ENCODE measurements around the gene HSPA5. TPM values are rescaled to one million over a fixed set of nuclear protein-coding genes. Genes with fewer than 3 reads are reported as not detected.

HSPA5 gene
- polyA plus RNA-seq, 2 of the 4 experiments (the other 2 are of a cell fraction), result 227 to 557 TPM

DNA sequence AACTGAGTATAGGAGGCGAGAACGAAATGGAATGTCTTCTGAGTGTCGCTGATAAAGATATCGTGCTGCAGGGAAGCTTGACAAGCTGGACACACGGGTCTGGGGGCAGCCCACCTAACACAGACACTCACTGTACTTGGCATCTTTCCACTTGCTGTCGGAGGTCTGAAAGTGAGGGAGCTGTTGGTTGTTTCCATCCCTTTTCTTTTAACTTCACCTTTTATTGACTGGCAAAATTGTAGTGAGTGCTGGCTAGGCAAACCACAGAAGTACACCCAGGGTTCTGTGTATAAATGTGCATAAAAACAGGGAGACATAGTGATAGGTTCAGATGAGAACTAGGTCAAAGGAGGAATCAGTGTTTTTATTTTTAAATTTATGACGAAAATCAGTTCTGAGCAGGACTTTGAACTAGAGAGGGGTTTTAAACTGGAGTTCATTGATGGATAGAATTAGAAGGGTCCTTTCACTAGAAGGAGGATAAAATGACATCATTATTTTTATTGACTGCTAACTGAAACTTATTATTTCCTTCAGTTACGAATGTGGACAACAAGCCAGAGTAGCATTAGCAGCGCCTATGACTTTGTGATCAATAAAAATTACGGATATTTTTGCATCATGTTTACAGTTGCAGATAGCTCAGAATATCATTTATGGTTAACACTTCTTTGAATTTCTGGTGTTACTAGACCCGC lies 21.3 kb upstream of the HSPA5 start:
- TF ChIP-seq CHD4 (IDR thresholded peaks at IDR 0.05; ENCODE audit: borderline replicate concordance) (no peak), RARB (CRISPR knock-in tag; IDR thresholded peaks at IDR 0.05) (no peak), MAX (IDR thresholded peaks at IDR 0.05) (no peak), HEYL (CRISPR knock-in tag; IDR thresholded peaks at IDR 0.05) (no peak), HOXB13 (CRISPR knock-in tag; IDR thresholded peaks at IDR 0.05; ENCODE audit: low read depth) (no peak), RAD21 (conservative IDR thresholded peaks at IDR 0.05 in 1 of 2, IDR thresholded peaks at IDR 0.05 in 1 of 2) (no peak), CHD2 (IDR thresholded peaks at IDR 0.05; ENCODE audit: low read length, partially characterized antibody) (no peak), MAFK (IDR thresholded peaks at IDR 0.05; ENCODE audit: partially characterized antibody) (no peak), JUN (IDR thresholded peaks at IDR 0.05) (no peak), KDM5A (IDR thresholded peaks at IDR 0.05) (no peak)
- TF ChIP-seq, protein P1, sequence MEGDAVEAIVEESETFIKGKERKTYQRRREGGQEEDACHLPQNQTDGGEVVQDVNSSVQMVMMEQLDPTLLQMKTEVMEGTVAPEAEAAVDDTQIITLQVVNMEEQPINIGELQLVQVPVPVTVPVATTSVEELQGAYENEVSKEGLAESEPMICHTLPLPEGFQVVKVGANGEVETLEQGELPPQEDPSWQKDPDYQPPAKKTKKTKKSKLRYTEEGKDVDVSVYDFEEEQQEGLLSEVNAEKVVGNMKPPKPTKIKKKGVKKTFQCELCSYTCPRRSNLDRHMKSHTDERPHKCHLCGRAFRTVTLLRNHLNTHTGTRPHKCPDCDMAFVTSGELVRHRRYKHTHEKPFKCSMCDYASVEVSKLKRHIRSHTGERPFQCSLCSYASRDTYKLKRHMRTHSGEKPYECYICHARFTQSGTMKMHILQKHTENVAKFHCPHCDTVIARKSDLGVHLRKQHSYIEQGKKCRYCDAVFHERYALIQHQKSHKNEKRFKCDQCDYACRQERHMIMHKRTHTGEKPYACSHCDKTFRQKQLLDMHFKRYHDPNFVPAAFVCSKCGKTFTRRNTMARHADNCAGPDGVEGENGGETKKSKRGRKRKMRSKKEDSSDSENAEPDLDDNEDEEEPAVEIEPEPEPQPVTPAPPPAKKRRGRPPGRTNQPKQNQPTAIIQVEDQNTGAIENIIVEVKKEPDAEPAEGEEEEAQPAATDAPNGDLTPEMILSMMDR (IDR thresholded peaks at IDR 0.05), result no peak
- H3K4me3 ChIP-seq, result peak overlapping the region; percentile 98
- ChIA-PET POLR2A (interaction anchor here (1.2 to 3.4 kb wide), 2 partner anchors 21 to 115 kb away, joined by 4 to 38 read pairs; partner anchors contain the start of gene HSPA5), CTCF (interaction anchor here (0.6 to 1.9 kb wide), 8 partner anchors 11 to 125 kb away, joined by 3 to 11 read pairs (median 3); no protein-coding TSS in a partner anchor)
- H3K9me3 ChIP-seq, result no peaks in the 10 kb centered on the region
- peak overlapping the region; percentile 90 to 94 for H3K27ac ChIP-seq
- WGBS (ENCODE audit: missing lambda C conversion rate), result 25% methylated on average over 11 of the region's 11 CpGs
- peak; percentile 3 to 14; a peak in 3 of 6 replicates for ATAC-seq
- no peak for FAIRE-seq
- H3K4me2 ChIP-seq, result peak overlapping the region; percentile 90
- DNase-seq (ENCODE audit: low read depth in 1 of 2, low spot score in 1 of 2), result no peak
- H3K4me1 ChIP-seq, result peaks cover 11% of the 10 kb centered on the region; the same call in 1 of the 3 replicates

DNA sequence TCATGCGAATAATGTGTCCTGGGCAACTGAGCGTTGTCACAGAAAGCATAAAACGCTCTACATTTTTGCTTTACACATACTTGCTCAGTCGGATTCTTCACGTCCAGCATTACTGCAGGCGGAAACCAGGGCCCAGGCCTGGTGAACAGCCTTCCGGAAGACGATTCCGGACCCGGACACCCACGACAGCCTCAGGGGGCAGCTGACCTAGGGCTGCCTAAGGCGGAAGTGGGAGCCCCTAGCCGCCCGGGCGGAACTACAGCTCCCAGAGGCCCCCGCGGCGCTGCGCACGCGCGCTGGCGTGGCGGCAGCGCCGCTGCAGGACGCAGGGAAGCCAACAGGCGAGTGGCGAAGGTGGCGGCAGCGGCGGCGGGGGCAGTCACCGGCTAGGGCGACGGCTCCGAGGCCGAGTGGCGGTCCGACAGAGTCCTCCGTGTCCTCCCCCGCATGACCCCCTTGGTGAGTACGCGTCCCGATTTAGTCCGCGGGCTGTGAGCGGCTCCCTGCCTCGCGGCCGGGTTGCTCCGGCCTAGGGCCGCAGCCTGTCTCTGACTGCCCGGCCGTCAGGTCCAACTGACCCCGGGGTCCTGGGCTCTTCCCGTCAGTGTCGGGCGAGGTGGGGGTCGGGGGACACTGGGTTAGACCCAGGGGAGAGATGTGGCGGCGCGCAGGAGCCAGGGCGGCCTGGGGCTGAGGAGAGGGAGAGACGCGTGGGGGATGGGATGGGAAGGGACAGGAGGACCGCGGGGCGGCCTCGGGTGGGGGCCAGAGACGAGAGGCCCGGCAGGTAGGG lies 20.6 kb upstream of the HSPA5 start, which contains the start of gene GAPVD1:
Gene GAPVD1, plus strand, starts transcription at position 326 of the 793 bp plus-strand sequence. CDS start 37,096 bp downstream, outside the sequence.
- DNase-seq (ENCODE audit: low read depth in 1 of 2, low spot score in 1 of 2), result peak; percentile 92 to 98
- CTCF ChIA-PET, result interaction anchor here (0.5 to 2.3 kb wide), 13 partner anchors 8 to 125 kb away, joined by 3 to 11 read pairs (median 3); partner anchors contain the start of gene HSPA5
- POLR2A ChIA-PET, result interaction anchor here (0.7 to 3.4 kb wide), 11 partner anchors 12 to 1666 kb away, joined by 3 to 38 read pairs (median 4); partner anchors contain the start of gene HSPA5
- FAIRE-seq, result no peak
- Histone ChIP-seq H3K27ac (peak within 1 kb of the TSS; percentile 90 to 94), H3K4me3 (peak within 1 kb of the TSS; percentile 98), H3K4me1 (peaks cover 11% of the 10 kb centered on the region; the same call in 1 of the 3 replicates), H3K4me2 (peak within 1 kb of the TSS; percentile 90), H3K9me3 (no peaks in the 10 kb centered on the region)
- peak; percentile 98 to 99 for ATAC-seq
- 6% methylated on average over 32 of the region's 72 CpGs for WGBS (ENCODE audit: missing lambda C conversion rate)
- TF ChIP-seq PHF8 (IDR thresholded peaks at IDR 0.05; ENCODE audit: borderline replicate concordance, low read depth) (peak; percentile 30), EP300 (IDR thresholded peaks at IDR 0.05) (no peak), ZSCAN20 (CRISPR knock-in tag; IDR thresholded peaks at IDR 0.05) (no peak), ZC3H11A (IDR thresholded peaks at IDR 0.05) (no peak), ZFP36 (IDR thresholded peaks at IDR 0.05; ENCODE audit: borderline replicate concordance, partially characterized antibody) (no peak), POLR2A (IDR thresholded peaks at IDR 0.05; ENCODE audit: low read length) (peak; percentile 48), NPAS2 (CRISPR knock-in tag; IDR thresholded peaks at IDR 0.05; ENCODE audit: borderline replicate concordance) (no peak), JUNB (IDR thresholded peaks at IDR 0.05) (no peak), RNF2 (IDR thresholded peaks at IDR 0.05; ENCODE audit: borderline replicate concordance, low read depth) (no peak), CHD4 (IDR thresholded peaks at IDR 0.05; ENCODE audit: borderline replicate concordance) (no peak), MYC (IDR thresholded peaks at IDR 0.05; ENCODE audit: borderline replicate concordance, low read length) (no peak), BHLHE40 (IDR thresholded peaks at IDR 0.05; ENCODE audit: low read depth, low read length) (no peak), CBX8 (IDR thresholded peaks at IDR 0.05) (no peak), E2F6 (IDR thresholded peaks at IDR 0.05; ENCODE audit: borderline replicate concordance, low read depth) (peak; percentile 58; the same call in 1 of the 2 replicates), FOSB (CRISPR knock-in tag; IDR thresholded peaks at IDR 0.05) (no peak), MAX (IDR thresholded peaks at IDR 0.05) (peak; percentile 67), BCL3 (IDR thresholded peaks at IDR 0.05) (no peak), HOXB13 (CRISPR knock-in tag; IDR thresholded peaks at IDR 0.05; ENCODE audit: low read depth) (no peak), CBX2 (IDR thresholded peaks at IDR 0.05; ENCODE audit: borderline replicate concordance, low read depth) (no peak), TP53 (CRISPR knock-in tag; IDR thresholded peaks at IDR 0.05) (no peak)
- TF ChIP-seq, protein P2, sequence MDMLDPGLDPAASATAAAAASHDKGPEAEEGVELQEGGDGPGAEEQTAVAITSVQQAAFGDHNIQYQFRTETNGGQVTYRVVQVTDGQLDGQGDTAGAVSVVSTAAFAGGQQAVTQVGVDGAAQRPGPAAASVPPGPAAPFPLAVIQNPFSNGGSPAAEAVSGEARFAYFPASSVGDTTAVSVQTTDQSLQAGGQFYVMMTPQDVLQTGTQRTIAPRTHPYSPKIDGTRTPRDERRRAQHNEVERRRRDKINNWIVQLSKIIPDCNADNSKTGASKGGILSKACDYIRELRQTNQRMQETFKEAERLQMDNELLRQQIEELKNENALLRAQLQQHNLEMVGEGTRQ (IDR thresholded peaks at IDR 0.05), result peak; percentile 69

Data from A549 (cell line).